ENCODE data around the gene DPPA2.
"Not testable (repeated sequence)": the region's sequence is repeated elsewhere in the genome, so short reads cannot be mapped to it uniquely, and the experiment has no call there.

DPPA2 gene, protein sequence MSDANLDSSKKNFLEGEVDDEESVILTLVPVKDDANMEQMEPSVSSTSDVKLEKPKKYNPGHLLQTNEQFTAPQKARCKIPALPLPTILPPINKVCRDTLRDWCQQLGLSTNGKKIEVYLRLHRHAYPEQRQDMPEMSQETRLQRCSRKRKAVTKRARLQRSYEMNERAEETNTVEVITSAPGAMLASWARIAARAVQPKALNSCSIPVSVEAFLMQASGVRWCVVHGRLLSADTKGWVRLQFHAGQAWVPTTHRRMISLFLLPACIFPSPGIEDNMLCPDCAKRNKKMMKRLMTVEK

DNA sequence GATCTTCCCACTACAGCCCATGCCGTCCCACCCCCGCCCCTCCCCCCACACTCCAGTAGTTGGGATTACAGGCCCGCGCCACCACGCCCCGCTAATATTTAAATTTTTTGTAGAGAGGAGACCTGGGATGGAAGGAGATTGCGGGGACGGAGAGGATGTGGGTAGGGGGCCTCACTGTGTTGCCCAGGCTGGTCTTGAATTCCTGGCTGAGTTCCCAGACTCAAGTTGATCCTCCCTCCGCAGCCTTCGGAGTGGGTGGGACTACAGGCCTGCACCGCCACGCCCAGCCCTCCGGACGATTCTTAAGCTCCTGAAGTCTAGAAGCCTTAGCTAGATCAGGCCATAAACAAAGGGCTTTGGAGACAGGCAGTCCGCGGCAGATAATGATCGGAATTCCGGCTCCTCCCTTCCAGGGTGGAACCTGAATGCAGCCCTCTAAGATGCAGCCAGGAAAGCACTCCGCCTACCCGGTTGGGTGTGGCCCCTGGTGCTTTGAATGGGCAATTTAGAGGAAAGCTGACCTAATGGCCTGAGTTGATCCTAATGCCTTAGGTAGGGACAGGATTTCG lies at the start of gene DPPA2:
Gene DPPA2 (minus strand): TSS at position 356 of the 569 bp plus-strand sequence. CDS start 1,975 bp downstream, outside the sequence.
- Histone ChIP-seq H3K27ac (no peak within 1 kb of the TSS), H3K9ac (ENCODE audit: insufficient read length) (no peak within 1 kb of the TSS), H3K4me3 (no peak within 1 kb of the TSS), H3K9me3 (ENCODE audit: low read depth, low read length) (no peaks in the 10 kb centered on the region), H3K36me3 (ENCODE audit: insufficient read depth, low read length) (no peaks in the 10 kb centered on the region)
- no peak for DNase-seq (ENCODE audit: low read depth, low spot score)
- no peak for TF ChIP-seq FOXP2 (optimal IDR thresholded peaks at IDR 0.05; ENCODE audit: control extremely low read depth, extremely low read length, insufficient read depth)
- no peak for TF ChIP-seq EZH2 (IDR thresholded peaks at IDR 0.05)
- no peak for TF ChIP-seq POLR2AphosphoS5 (IDR thresholded peaks at IDR 0.05; ENCODE audit: borderline replicate concordance, low read depth, low read length)

DNA sequence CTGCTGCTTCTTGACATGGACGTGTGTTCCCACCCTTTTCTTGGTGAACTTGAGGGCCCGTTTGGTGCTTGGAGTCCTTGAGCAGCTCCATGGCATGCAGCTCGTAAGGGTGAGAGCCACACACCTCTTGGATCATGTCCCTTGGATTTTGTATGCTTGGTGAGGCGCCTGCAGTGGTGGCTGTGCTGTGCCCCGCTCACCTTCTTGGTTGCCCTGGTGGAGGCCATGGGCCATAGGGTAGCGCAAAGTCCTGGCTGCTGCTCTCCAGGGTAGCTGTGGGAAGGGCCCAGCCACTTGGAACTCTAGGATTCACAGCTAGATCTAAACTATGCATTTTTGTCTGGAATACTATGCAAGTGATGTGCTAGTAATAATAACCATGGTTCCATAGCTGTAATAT lies 47.8 kb upstream of the DPPA2 start:
- H3K4me3 ChIP-seq, result no peak overlapping the region
- H3K36me3 ChIP-seq (ENCODE audit: insufficient read depth, low read length), result no peaks in the 10 kb centered on the region
- TF ChIP-seq FOXP2 (optimal IDR thresholded peaks at IDR 0.05; ENCODE audit: control extremely low read depth, extremely low read length, insufficient read depth) (no peak), POLR2AphosphoS5 (IDR thresholded peaks at IDR 0.05; ENCODE audit: borderline replicate concordance, low read depth, low read length) (no peak), EZH2 (IDR thresholded peaks at IDR 0.05) (no peak)
- H3K9ac ChIP-seq (ENCODE audit: insufficient read length), result no peak overlapping the region
- H3K9me3 ChIP-seq (ENCODE audit: low read depth, low read length), result no peaks in the 10 kb centered on the region
- no peak overlapping the region for H3K27ac ChIP-seq
- no peak for DNase-seq (ENCODE audit: low read depth, low spot score)

DNA sequence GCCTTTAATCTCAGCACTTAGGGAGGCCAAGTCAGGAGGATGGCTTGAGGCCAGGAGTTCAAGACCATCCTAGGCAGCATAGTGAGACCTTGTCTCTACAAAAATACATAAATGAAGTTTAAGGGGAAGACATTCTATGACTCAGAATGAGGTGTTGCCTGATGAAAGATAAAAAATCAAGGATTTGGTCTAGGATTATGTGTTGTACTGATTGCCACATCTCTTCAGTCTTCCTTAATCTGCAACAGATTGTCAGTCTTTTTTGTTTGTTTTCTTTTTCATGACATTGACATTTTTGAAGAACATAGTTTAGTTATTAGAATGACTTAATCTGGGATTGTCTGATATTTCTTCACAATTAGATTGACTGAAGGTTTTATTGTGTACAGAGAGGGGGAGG lies 47.3 kb upstream of the DPPA2 start:
- TF ChIP-seq POLR2AphosphoS5 (IDR thresholded peaks at IDR 0.05; ENCODE audit: borderline replicate concordance, low read depth, low read length) (no peak), FOXP2 (optimal IDR thresholded peaks at IDR 0.05; ENCODE audit: control extremely low read depth, extremely low read length, insufficient read depth) (no peak), EZH2 (IDR thresholded peaks at IDR 0.05) (no peak)
- DNase-seq (ENCODE audit: low read depth, low spot score), result no peak
- Histone ChIP-seq H3K9me3 (ENCODE audit: low read depth, low read length) (no peaks in the 10 kb centered on the region), H3K9ac (ENCODE audit: insufficient read length) (no peak overlapping the region), H3K4me3 (no peak overlapping the region), H3K27ac (no peak overlapping the region), H3K36me3 (ENCODE audit: insufficient read depth, low read length) (no peaks in the 10 kb centered on the region)

DNA sequence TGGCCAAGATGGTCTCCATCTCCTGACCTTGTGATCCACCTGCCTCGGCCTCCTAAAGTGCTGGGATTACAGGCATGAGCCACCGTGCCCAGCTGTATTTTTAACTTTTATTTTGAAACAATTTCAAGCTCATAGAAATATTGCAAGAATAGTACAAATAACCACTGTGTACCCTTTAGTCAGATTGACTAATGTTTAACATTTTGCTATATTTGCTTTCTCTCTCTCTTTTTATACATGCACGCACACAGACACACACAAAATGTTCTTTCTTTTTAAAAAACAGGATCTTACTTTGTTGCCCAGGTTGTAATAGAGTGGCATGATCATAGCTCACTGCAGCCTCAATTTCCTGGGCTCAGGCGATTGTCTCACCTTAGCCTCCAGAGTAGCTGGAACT lies 46.5 kb upstream of the DPPA2 start:
- Histone ChIP-seq H3K36me3 (ENCODE audit: insufficient read depth, low read length) (no peaks in the 10 kb centered on the region), H3K9me3 (ENCODE audit: low read depth, low read length) (no peaks in the 10 kb centered on the region)
- TF ChIP-seq EZH2 (IDR thresholded peaks at IDR 0.05) (no peak), POLR2AphosphoS5 (IDR thresholded peaks at IDR 0.05; ENCODE audit: borderline replicate concordance, low read depth, low read length) (no peak), FOXP2 (optimal IDR thresholded peaks at IDR 0.05; ENCODE audit: control extremely low read depth, extremely low read length, insufficient read depth) (no peak)

DNA sequence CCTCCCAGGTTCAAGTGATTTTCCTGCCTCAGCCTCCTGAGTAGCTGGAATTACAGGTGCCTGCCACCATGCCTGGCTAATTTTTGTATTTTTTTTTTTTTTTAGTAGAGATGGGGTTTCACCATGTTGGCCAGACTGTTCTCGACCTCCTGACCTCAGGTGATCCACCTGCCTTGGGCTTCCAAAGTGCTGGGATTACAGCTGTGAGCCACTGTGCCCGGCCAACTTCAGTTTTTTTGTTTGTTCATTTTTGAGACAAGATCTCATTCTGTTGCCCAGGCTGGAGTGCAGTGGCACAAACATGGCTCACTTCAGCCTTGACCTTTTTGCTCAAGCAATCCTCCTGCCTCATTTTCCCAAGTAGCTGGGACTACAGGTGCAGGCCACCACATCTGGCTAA lies 42.5 kb upstream of the DPPA2 start:
- not testable (repeated sequence) for DNase-seq (ENCODE audit: low read depth, low spot score); H3K27ac ChIP-seq; H3K9ac ChIP-seq (ENCODE audit: insufficient read length); H3K9me3 ChIP-seq (ENCODE audit: low read depth, low read length); H3K36me3 ChIP-seq (ENCODE audit: insufficient read depth, low read length); H3K4me3 ChIP-seq

More for the DNA sequence above, 46.5 kb upstream of the DPPA2 start:
- Histone ChIP-seq H3K9ac (ENCODE audit: insufficient read length) (no peak overlapping the region), H3K27ac (no peak overlapping the region), H3K4me3 (no peak overlapping the region)
- no peak for DNase-seq (ENCODE audit: low read depth, low spot score)

DNA sequence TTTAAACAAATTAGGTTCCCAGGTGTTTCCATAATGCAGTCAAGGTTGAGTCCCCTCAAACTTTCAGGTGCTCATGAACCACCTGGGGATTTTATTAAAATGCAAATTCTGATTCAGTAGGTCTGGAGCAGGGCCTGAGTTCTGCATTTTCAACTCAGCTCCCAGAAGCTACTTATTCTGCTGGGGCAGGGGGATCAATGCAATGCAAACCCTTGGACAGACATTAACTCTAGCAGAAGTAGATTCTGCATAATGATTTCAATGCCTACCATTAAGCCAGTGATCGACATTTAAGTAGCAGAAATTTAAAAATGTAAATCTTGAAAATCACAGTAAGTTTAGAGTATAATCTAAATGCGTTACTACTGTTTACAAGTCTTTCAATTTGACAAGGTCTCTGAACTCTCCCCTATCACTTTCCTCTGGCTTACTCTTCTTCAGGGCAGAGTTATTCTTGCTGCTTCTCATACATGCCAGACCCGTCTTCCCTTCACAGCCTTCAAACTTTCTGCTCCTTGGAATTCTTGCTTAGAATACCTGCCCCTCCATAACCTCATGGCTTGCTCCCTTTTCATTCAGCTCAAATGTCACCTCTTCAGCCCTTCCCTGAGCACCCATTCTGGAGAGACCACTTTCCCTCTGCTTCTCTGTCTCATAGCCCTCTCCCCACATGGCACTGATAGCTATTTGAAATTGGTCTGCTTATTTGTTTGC lies 40.3 kb upstream of the DPPA2 start:
- no peaks in the 10 kb centered on the region for H3K36me3 ChIP-seq (ENCODE audit: insufficient read depth, low read length)
- no peak overlapping the region for H3K9ac ChIP-seq (ENCODE audit: insufficient read length)
- no peak overlapping the region for H3K4me3 ChIP-seq
- TF ChIP-seq POLR2AphosphoS5 (IDR thresholded peaks at IDR 0.05; ENCODE audit: borderline replicate concordance, low read depth, low read length), result no peak
- TF ChIP-seq EZH2 (IDR thresholded peaks at IDR 0.05), result no peak
- TF ChIP-seq FOXP2 (optimal IDR thresholded peaks at IDR 0.05; ENCODE audit: control extremely low read depth, extremely low read length, insufficient read depth), result no peak
- no peak overlapping the region for H3K27ac ChIP-seq
- DNase-seq (ENCODE audit: low read depth, low spot score), result no peak
- H3K9me3 ChIP-seq (ENCODE audit: low read depth, low read length), result no peaks in the 10 kb centered on the region

DNA sequence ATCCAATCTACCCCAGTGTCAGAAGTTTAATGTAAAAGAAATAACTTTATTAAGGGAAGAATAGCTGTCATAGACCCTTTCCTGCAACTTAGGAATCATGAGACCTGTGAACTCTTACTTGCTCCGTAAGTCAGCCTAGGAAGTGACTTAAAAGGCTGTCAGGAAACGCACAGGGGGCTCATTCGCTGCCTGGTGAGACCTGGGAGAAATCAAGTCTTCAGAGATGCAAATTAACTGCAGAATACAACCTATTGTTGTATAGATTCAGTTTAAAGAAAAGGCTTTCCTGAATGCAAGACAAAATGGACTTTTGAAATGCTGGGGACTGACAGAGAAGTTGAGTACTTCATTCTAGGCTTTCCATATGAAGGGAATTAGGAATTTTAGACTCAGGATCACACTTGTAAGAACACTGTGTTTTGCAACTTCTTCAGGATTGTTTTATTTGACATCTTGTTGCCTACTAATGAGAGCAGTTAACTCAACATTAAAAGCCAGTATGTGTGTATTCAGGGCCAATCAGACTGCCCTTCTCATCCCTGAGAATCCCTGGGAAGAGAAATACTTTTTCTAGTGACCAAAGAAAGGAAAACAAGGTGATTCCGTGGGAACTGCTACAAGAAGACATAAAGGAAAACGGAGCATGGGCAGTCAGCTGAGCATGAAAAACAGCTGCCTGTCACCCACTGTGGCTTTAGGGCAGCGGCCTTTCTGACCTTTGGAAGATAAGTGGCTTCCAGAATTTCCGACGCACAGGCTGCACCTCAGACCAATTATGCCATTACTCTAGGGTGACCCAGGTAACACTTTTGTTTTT lies 39.5 kb upstream of the DPPA2 start:
- DNase-seq (ENCODE audit: low read depth, low spot score), result no peak
- H3K36me3 ChIP-seq (ENCODE audit: insufficient read depth, low read length), result no peaks in the 10 kb centered on the region
- H3K4me3 ChIP-seq, result no peak overlapping the region
- H3K9ac ChIP-seq (ENCODE audit: insufficient read length), result no peak overlapping the region
- H3K27ac ChIP-seq, result no peak overlapping the region
- TF ChIP-seq EZH2 (IDR thresholded peaks at IDR 0.05) (no peak), POLR2AphosphoS5 (IDR thresholded peaks at IDR 0.05; ENCODE audit: borderline replicate concordance, low read depth, low read length) (no peak), FOXP2 (optimal IDR thresholded peaks at IDR 0.05; ENCODE audit: control extremely low read depth, extremely low read length, insufficient read depth) (no peak)
- H3K9me3 ChIP-seq (ENCODE audit: low read depth, low read length), result no peaks in the 10 kb centered on the region

DNA sequence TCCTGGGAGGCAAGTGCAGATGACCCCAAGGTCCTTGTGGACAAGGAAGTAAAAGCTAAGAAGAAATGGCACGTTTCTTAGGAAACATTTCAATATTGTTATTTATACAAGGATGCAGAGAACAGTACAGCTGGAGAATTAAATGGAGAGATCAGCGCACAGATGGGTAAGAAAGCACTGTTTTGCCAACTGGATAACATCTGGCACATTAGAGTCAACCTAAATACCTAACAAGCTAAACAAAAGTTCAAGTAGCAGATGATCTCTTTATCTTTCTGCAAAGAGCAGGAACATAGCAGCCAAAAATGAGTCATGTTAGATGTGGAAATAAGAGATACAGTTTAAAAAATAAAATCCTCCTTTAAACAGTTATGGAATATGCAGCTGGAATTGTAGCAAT lies 36.7 kb upstream of the DPPA2 start:
- Histone ChIP-seq H3K27ac (no peak overlapping the region), H3K36me3 (ENCODE audit: insufficient read depth, low read length) (no peaks in the 10 kb centered on the region), H3K9me3 (ENCODE audit: low read depth, low read length) (no peaks in the 10 kb centered on the region), H3K4me3 (no peak overlapping the region), H3K9ac (ENCODE audit: insufficient read length) (no peak overlapping the region)
- no peak for DNase-seq (ENCODE audit: low read depth, low spot score)
- TF ChIP-seq FOXP2 (optimal IDR thresholded peaks at IDR 0.05; ENCODE audit: control extremely low read depth, extremely low read length, insufficient read depth) (no peak), POLR2AphosphoS5 (IDR thresholded peaks at IDR 0.05; ENCODE audit: borderline replicate concordance, low read depth, low read length) (no peak), EZH2 (IDR thresholded peaks at IDR 0.05) (no peak)
